RWPE1 (cell line): ENCODE measurements around the gene KRI1.

Experiments used
- CTCF ChIA-PET: fragments of 350-600 bp; sonication (Branson Sonifier 250); formaldehyde crosslinking; extraction: SDS; loops from one replicate; lab custom pipeline; 2021; lab: Yijun Ruan, JAX
- POLR2A ChIA-PET: fragments of 400-600 bp; formaldehyde crosslinking; extraction: SDS; loops from one replicate; lab custom pipeline; 2020; ENCODE audit warnings: antibody characterized with exemption; ENCODE audit not compliant: low non-redundant PET; lab: Yijun Ruan, JAX
- DNase-seq: peaks from one replicate; pipeline ENCODE4 v3.0.0; 2012; ENCODE audit warnings: low spot score
- H3K27ac ChIP-seq: fragments of 450-650 bp; 2 replicates; pipeline ENCODE4 v1.5.1; 2017
- CTCF ChIP-seq: fragments of 450-650 bp; conservative IDR thresholded peaks from 2 replicates; pipeline ENCODE4 v1.5.1; 2017; ENCODE audit warnings: low read depth, mild to moderate bottlenecking

The KRI1 gene

GRCh38 chr19:10603084-10603872 lies 37.5 kb upstream of the KRI1 start:
- no peak for TF ChIP-seq CTCF
- DNase-seq, result no peak
- ChIA-PET POLR2A (no interaction called here), CTCF (no interaction called here)
- peak overlapping the region; percentile 53; the same call in 1 of the 2 replicates for H3K27ac ChIP-seq

GRCh38 chr19:10602330-10603083 lies 36.7 kb upstream of the KRI1 start:
- no peak for TF ChIP-seq CTCF
- peak overlapping the region; percentile 53 for H3K27ac ChIP-seq
- peak; percentile 97 for DNase-seq
- ChIA-PET POLR2A (no interaction called here), CTCF (no interaction called here)

GRCh38 chr19:10601999-10602329 lies 36.2 kb upstream of the KRI1 start:
- TF ChIP-seq CTCF, result no peak
- no peak for DNase-seq
- POLR2A ChIA-PET, result no interaction called here
- CTCF ChIA-PET, result no interaction called here
- peak overlapping the region; percentile 53; the same call in 1 of the 2 replicates for H3K27ac ChIP-seq

GRCh38 chr19:10600149-10600548 lies 34.3 kb upstream of the KRI1 start:
- DNase-seq, result no peak
- ChIA-PET CTCF (no interaction called here), POLR2A (interaction anchor here (0.6 kb wide), 1 partner anchor 29 kb away, joined by 3 read pairs; no protein-coding TSS in a partner anchor)
- H3K27ac ChIP-seq, result no peak overlapping the region
- no peak for TF ChIP-seq CTCF

GRCh38 chr19:10593820-10594637 lies 28.2 kb upstream of the KRI1 start:
- H3K27ac ChIP-seq, result no peak overlapping the region
- ChIA-PET POLR2A (no interaction called here), CTCF (no interaction called here)
- TF ChIP-seq CTCF, result no peak
- no peak for DNase-seq

GRCh38 chr19:10593148-10593547 lies 27.3 kb upstream of the KRI1 start:
- TF ChIP-seq CTCF, result no peak
- POLR2A ChIA-PET, result no interaction called here
- DNase-seq, result no peak
- H3K27ac ChIP-seq, result no peak overlapping the region
- CTCF ChIA-PET, result interaction anchor here (0.6 kb wide), 1 partner anchor 51 kb away, joined by 4 read pairs; no protein-coding TSS in a partner anchor
